ENCODE measurements around the gene SIPA1. TPM values are rescaled to one million over a fixed set of nuclear protein-coding genes. Genes with fewer than 3 reads are reported as not detected.

The SIPA1 gene
- total and polyA plus RNA-seq, 5 donors from 2014 or later: 74.7 to 200 (median 84.8) TPM

DNA sequence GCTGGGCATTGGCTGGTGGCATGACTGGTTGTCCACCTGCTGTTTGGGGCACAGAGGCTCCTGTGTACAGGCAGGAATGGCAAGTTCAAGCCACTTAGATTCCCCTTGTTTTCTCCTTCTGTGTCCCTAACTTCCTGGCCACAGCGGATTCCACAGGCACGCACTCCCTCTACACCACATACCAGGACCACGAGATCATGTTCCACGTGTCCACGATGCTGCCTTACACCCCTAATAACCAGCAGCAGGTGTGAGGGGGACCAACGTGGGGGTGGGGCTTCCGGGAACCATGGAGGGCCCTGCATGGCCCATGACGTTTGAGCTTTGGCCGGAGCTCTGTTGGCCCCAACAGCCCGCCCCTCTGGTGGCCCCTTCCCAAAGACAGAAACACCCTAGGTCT lies 7.8 kb downstream of the SIPA1 start:
- peaks cover 0 to 33% (median 9%) of the 10 kb centered on the region in 4 donors for H3K4me1 Mint-ChIP-seq
- no peak overlapping the region for H3K27ac ChIP-seq (ENCODE audit: insufficient read depth, low read length, poor library complexity, severe bottlenecking)
- DNase-seq (no peak), ATAC-seq (ENCODE audit: low read depth in 2 of 2) (no peak)
- no peaks in the 10 kb centered on the region for H3K27me3 Mint-ChIP-seq
- H3K4me3 ChIP-seq (ENCODE audit: low read depth, low read length): no peak overlapping the region
- H3K9me3 Mint-ChIP-seq: no peaks in the 10 kb centered on the region
- H3K27ac Mint-ChIP-seq: no peak overlapping the region
- H3K4me1 ChIP-seq (ENCODE audit: control insufficient read depth, insufficient read depth, low read length, poor library complexity, severe bottlenecking): peaks cover 29% of the 10 kb centered on the region
- no peaks in the 10 kb centered on the region for H3K9me3 ChIP-seq (ENCODE audit: control insufficient read depth in 2 of 2, low read length in 2 of 2)
- H3K36me3 ChIP-seq (ENCODE audit: control insufficient read depth, insufficient read depth, low read length): peaks cover 65% of the 10 kb centered on the region
- peaks cover 16% of the 10 kb centered on the region for H3K36me3 Mint-ChIP-seq
- H3K27me3 ChIP-seq (ENCODE audit: control insufficient read depth, insufficient read depth, low read length): no peaks in the 10 kb centered on the region
- peak overlapping the region in 1 of 4 donors; percentile 58 for H3K4me3 Mint-ChIP-seq

DNA sequence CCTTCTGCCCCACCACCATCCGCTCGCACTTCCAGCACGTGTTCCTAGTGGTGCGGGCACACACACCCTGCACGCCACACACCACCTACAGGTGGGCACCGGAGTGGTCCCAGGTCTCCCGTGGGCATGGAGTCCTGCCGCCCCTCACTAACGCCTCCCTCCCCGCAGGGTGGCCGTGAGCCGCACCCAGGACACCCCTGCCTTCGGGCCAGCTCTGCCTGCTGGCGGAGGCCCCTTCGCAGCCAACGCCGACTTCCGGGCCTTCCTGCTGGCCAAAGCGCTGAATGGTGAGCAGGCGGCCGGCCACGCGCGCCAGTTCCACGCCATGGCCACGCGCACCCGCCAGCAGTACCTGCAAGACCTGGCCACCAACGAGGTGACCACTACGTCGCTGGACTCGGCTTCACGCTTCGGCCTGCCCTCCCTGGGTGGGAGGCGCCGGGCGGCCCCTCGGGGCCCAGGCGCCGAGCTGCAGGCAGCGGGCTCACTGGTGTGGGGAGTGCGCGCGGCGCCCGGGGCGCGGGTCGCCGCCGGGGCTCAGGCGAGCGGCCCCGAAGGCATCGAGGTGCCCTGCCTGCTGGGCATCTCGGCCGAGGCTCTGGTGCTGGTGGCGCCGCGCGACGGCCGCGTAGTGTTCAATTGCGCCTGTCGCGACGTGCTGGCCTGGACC lies 8.5 kb downstream of the SIPA1 start:
- Mint-ChIP-seq H3K4me3 (no peak overlapping the region), H3K4me1 (peaks cover 0 to 34% (median 10%) of the 10 kb centered on the region in 4 donors), H3K27me3 (no peaks in the 10 kb centered on the region), H3K9me3 (no peaks in the 10 kb centered on the region), H3K36me3 (peaks cover 16% of the 10 kb centered on the region), H3K27ac (no peak overlapping the region)
- Histone ChIP-seq H3K27ac (ENCODE audit: insufficient read depth, low read length, poor library complexity, severe bottlenecking) (no peak overlapping the region), H3K27me3 (ENCODE audit: control insufficient read depth, insufficient read depth, low read length) (no peaks in the 10 kb centered on the region), H3K9me3 (ENCODE audit: control insufficient read depth in 2 of 2, low read length in 2 of 2) (no peaks in the 10 kb centered on the region), H3K36me3 (ENCODE audit: control insufficient read depth, insufficient read depth, low read length) (peaks cover 70% of the 10 kb centered on the region), H3K4me3 (ENCODE audit: low read depth, low read length) (no peak overlapping the region), H3K4me1 (ENCODE audit: control insufficient read depth, insufficient read depth, low read length, poor library complexity, severe bottlenecking) (peaks cover 26% of the 10 kb centered on the region)
- no peak for ATAC-seq (ENCODE audit: low read depth in 2 of 2)
- DNase-seq: no peak

DNA sequence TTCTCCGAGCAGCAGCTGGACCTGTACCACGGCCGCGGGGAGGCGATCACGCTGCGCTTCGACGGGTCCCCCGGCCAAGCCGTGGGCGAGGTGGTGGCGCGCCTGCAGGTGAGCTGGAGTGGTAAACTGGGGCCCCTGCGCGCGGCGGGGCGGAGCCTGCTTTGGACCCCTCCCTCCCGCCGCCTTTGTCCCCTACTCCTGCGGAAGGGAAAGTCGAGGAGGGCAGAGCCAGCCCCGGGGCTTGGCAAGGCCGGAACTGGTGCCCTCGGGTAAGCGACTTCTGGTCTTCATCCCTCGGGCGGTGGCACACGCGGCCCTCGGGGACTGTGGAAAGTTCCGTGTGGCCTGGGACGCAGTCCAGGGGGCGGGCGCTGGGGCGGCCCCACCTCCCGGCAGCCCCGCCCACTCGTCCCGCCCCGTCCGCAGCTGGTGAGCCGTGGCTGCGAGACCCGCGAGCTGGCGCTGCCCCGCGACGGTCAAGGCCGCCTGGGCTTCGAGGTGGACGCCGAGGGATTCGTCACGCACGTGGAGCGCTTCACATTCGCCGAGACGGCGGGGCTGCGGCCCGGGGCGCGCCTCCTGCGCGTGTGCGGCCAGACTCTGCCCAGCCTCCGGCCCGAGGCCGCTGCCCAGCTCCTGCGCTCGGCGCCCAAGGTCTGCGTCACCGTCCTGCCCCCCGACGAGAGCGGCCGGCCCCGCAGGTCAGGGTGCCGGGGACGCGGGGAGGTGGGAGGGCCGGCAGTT lies 9.2 kb downstream of the SIPA1 start:
- no peak overlapping the region for H3K27ac ChIP-seq (ENCODE audit: insufficient read depth, low read length, poor library complexity, severe bottlenecking)
- DNase-seq (no peak), ATAC-seq (ENCODE audit: low read depth in 2 of 2) (no peak)
- H3K36me3 ChIP-seq (ENCODE audit: control insufficient read depth, insufficient read depth, low read length): peaks cover 67% of the 10 kb centered on the region
- H3K27me3 ChIP-seq (ENCODE audit: control insufficient read depth, insufficient read depth, low read length): no peaks in the 10 kb centered on the region
- H3K27me3 Mint-ChIP-seq: peaks cover 6% of the 10 kb centered on the region
- H3K36me3 Mint-ChIP-seq: peaks cover 12% of the 10 kb centered on the region
- H3K27ac Mint-ChIP-seq: no peak overlapping the region
- H3K4me3 Mint-ChIP-seq: no peak overlapping the region
- no peaks in the 10 kb centered on the region for H3K9me3 ChIP-seq (ENCODE audit: control insufficient read depth in 2 of 2, low read length in 2 of 2)
- peaks cover 0 to 34% (median 17%) of the 10 kb centered on the region in 4 donors for H3K4me1 Mint-ChIP-seq
- peaks cover 25% of the 10 kb centered on the region for H3K4me1 ChIP-seq (ENCODE audit: control insufficient read depth, insufficient read depth, low read length, poor library complexity, severe bottlenecking)
- H3K4me3 ChIP-seq (ENCODE audit: low read depth, low read length): no peak overlapping the region
- H3K9me3 Mint-ChIP-seq: no peaks in the 10 kb centered on the region

DNA sequence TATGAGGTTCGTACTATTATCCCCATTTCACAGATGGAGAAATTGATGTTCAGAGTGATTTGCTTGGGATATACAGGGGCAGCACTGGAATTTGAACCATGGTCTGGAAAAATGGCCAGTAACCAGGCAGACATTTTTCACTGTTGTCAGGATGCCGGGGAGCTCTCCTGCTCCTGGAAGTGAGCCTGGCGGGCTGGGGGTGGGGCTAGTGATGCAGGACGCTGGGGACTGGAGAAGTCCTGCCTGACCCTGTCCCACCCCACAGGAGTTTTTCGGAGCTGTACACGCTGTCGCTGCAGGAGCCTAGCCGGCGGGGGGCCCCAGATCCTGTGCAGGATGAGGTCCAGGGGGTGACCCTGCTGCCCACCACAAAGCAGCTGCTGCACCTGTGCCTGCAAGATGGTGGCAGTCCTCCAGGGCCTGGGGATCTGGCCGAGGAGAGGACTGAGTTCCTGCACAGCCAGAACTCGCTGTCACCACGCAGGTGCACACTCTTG lies 11.1 kb downstream of the SIPA1 start:
- Histone ChIP-seq H3K9me3 (ENCODE audit: control insufficient read depth in 2 of 2, low read length in 2 of 2) (no peaks in the 10 kb centered on the region), H3K4me3 (ENCODE audit: low read depth, low read length) (no peak overlapping the region), H3K4me1 (ENCODE audit: control insufficient read depth, insufficient read depth, low read length, poor library complexity, severe bottlenecking) (peaks cover 29% of the 10 kb centered on the region), H3K27me3 (ENCODE audit: control insufficient read depth, insufficient read depth, low read length) (no peaks in the 10 kb centered on the region), H3K36me3 (ENCODE audit: control insufficient read depth, insufficient read depth, low read length) (peaks cover 54% of the 10 kb centered on the region), H3K27ac (ENCODE audit: insufficient read depth, low read length, poor library complexity, severe bottlenecking) (no peak overlapping the region)
- Mint-ChIP-seq H3K27me3 (peaks cover 11% of the 10 kb centered on the region), H3K36me3 (peaks cover 4% of the 10 kb centered on the region), H3K4me3 (no peak overlapping the region), H3K4me1 (peaks cover 0 to 39% (median 23%) of the 10 kb centered on the region in 4 donors), H3K9me3 (no peaks in the 10 kb centered on the region), H3K27ac (no peak overlapping the region)
- no peak for ATAC-seq (ENCODE audit: low read depth in 2 of 2)
- no peak for DNase-seq

DNA sequence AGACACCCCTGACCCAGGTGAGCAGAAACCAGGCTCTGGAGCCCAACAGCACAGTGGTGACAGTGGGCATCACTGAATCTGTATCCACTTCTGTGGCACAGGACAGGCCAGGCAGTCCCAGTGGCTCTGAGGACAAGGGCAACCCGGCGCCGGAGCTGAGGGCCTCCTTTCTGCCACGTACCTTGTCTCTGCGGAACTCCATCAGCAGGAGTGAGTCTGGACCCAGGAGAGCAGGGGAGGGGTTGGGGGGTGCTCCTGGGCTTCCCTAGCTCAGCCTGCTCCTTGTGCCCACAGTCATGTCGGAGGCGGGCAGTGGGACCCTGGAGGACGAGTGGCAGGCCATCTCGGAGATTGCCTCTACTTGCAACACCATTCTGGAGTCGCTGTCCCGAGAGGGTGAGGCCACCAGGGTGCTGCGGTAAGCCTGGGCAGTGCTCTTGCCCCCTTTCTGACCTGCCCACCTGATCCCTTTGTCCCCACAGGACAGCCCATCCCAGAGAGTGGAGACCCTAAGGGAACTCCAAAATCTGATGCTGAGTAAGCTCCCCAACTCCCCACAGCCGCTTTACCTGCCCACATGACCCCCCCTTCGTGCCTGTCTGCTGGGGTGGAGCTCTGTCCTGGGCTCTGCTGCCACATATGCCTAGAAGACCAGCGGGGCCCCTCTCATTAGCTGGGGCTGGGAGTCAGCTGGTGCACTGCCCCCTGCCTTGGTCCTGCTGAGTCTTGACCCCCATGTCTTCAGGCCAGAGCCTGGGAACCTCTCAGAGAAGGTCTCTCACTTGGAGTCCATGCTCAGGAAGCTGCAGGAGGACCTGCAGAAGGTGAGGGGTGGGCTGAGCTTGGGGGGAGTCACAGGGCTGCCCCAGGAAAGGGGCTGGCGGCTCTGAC lies 12.0 kb downstream of the SIPA1 start:
- Histone ChIP-seq H3K4me3 (ENCODE audit: low read depth, low read length) (no peak overlapping the region), H3K27me3 (ENCODE audit: control insufficient read depth, insufficient read depth, low read length) (no peaks in the 10 kb centered on the region), H3K36me3 (ENCODE audit: control insufficient read depth, insufficient read depth, low read length) (peaks cover 55% of the 10 kb centered on the region), H3K4me1 (ENCODE audit: control insufficient read depth, insufficient read depth, low read length, poor library complexity, severe bottlenecking) (peaks cover 34% of the 10 kb centered on the region), H3K9me3 (ENCODE audit: control insufficient read depth in 2 of 2, low read length in 2 of 2) (no peaks in the 10 kb centered on the region), H3K27ac (ENCODE audit: insufficient read depth, low read length, poor library complexity, severe bottlenecking) (no peak overlapping the region)
- ATAC-seq (ENCODE audit: low read depth in 2 of 2): no peak
- Mint-ChIP-seq H3K9me3 (no peaks in the 10 kb centered on the region), H3K36me3 (peaks cover 6% of the 10 kb centered on the region), H3K4me3 (peak overlapping the region in 1 of 4 donors; percentile 32), H3K27ac (peak overlapping the region in 2 of 3 donors; percentile 29 to 77), H3K27me3 (peaks cover 11% of the 10 kb centered on the region), H3K4me1 (peaks cover 0 to 37% (median 20%) of the 10 kb centered on the region in 4 donors)
- no peak for DNase-seq

DNA sequence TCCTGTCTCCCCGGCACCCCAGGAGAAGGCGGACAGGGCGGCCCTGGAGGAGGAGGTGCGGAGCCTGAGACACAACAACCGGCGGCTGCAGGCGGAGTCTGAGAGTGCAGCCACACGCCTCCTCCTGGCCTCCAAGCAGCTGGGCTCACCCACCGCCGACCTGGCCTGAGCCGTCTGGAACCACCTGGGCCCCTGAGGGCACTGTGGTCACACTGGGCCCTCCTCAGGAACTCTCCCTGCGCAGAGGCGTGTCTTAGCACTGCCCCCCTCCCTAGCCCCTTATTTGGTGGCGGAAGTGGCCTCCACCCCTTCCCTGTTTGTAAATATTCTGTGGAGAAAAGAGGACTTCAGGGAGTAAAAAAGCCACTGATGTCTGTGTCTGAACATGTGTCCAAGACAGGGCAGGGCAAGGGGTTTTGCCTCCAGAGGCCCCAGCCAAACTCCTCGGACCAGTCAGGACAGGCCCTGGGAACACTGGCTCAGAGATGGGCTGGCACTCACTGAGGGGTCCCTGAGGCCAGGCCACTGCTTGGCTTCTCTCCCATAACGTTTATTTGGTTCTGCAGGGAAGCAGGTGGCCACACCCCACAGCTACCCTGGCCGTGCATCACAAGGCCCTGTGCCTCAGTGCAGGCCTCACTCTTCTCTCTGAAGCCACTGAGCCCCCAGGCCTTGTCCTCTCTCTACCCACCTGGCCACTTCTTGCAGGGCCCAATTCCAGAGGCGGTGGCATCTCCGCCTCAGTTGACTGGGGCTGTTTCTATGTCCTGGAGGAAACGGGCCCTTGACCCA lies 12.8 kb downstream of the SIPA1 start:
- Histone ChIP-seq H3K27ac (ENCODE audit: insufficient read depth, low read length, poor library complexity, severe bottlenecking) (no peak overlapping the region), H3K4me1 (ENCODE audit: control insufficient read depth, insufficient read depth, low read length, poor library complexity, severe bottlenecking) (peaks cover 35% of the 10 kb centered on the region), H3K4me3 (ENCODE audit: low read depth, low read length) (no peak overlapping the region), H3K27me3 (ENCODE audit: control insufficient read depth, insufficient read depth, low read length) (no peaks in the 10 kb centered on the region), H3K9me3 (ENCODE audit: control insufficient read depth in 2 of 2, low read length in 2 of 2) (no peaks in the 10 kb centered on the region), H3K36me3 (ENCODE audit: control insufficient read depth, insufficient read depth, low read length) (peaks cover 55% of the 10 kb centered on the region)
- Mint-ChIP-seq H3K4me1 (peaks cover 0 to 37% (median 25%) of the 10 kb centered on the region in 4 donors), H3K36me3 (peaks cover 9% of the 10 kb centered on the region), H3K9me3 (no peaks in the 10 kb centered on the region), H3K27ac (peak overlapping the region; percentile 67 to 93 (median 77)), H3K4me3 (peak overlapping the region in 2 of 4 donors; percentile 32 to 91), H3K27me3 (peaks cover 11% of the 10 kb centered on the region)
- no peak for DNase-seq
- ATAC-seq (ENCODE audit: low read depth in 2 of 2): no peak

DNA sequence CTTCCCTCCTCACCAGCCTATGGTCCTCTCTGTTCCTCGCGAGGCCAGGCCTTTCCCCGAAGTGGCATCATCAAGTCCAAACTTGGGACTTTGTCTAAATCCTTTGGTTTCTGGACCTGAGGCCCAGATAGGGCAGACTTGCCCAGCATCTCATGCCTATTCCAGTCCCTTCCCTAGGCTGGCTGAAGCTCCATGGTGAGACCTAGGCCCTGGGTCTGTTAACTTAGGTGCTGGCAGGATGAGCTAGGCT lies 13.4 kb downstream of the SIPA1 start:
- Histone ChIP-seq H3K27me3 (ENCODE audit: control insufficient read depth, insufficient read depth, low read length) (no peaks in the 10 kb centered on the region), H3K36me3 (ENCODE audit: control insufficient read depth, insufficient read depth, low read length) (peaks cover 55% of the 10 kb centered on the region), H3K4me1 (ENCODE audit: control insufficient read depth, insufficient read depth, low read length, poor library complexity, severe bottlenecking) (peaks cover 35% of the 10 kb centered on the region), H3K4me3 (ENCODE audit: low read depth, low read length) (no peak overlapping the region), H3K9me3 (ENCODE audit: control insufficient read depth in 2 of 2, low read length in 2 of 2) (no peaks in the 10 kb centered on the region), H3K27ac (ENCODE audit: insufficient read depth, low read length, poor library complexity, severe bottlenecking) (peak overlapping the region; percentile 99)
- ATAC-seq (ENCODE audit: low read depth in 2 of 2) (no peak), DNase-seq (no peak)
- Mint-ChIP-seq H3K27ac (peak overlapping the region; percentile 93 to 97 (median 94)), H3K9me3 (no peaks in the 10 kb centered on the region), H3K4me1 (peaks cover 1 to 40% (median 26%) of the 10 kb centered on the region in 4 donors), H3K27me3 (peaks cover 11% of the 10 kb centered on the region), H3K36me3 (peaks cover 11% of the 10 kb centered on the region), H3K4me3 (peak overlapping the region; percentile 90 to 94 (median 90))
